ENCODE measurements around the gene IFNAR2.

GRCh38 chr21:33244779-33245105 is 15.0 kb downstream of the IFNAR2 start:
- TF ChIP-seq CTCF (IDR thresholded peaks at IDR 0.05) (no peak), POLR2A (IDR thresholded peaks at IDR 0.05) (no peak), EP300 (IDR thresholded peaks at IDR 0.05) (no peak)
